Trophoblast cell (in vitro differentiated cells and primary cell): ENCODE results near the gene KLHDC10.

ENCODE experiments used
- DNase-seq, 2 donors: peaks; one replicate each; pipeline ENCODE4 v3.0.0-alpha.2; 2016
- H2AFZ ChIP-seq: 2 replicates; pipeline ENCODE4 v1.6.1; 2013; ENCODE audit warnings: low read length, moderate library complexity, mild to moderate bottlenecking; ENCODE audit not compliant: insufficient read depth, poor library complexity
- H2AK5ac ChIP-seq: 2 replicates; pipeline ENCODE4 v1.6.1; 2013; ENCODE audit warnings: mild to moderate bottlenecking, low read length
- H2BK120ac ChIP-seq: 2 replicates; pipeline ENCODE4 v1.6.1; 2013; ENCODE audit warnings: low read length, mild to moderate bottlenecking, moderate library complexity; ENCODE audit not compliant: insufficient read depth, poor library complexity
- H2BK12ac ChIP-seq: 2 replicates; pipeline ENCODE4 v1.6.1; 2013; ENCODE audit warnings: mild to moderate bottlenecking, low read length, moderate library complexity
- H2BK5ac ChIP-seq: 2 replicates; pipeline ENCODE4 v1.6.1; 2013; ENCODE audit warnings: low read length, low read depth, moderate library complexity, mild to moderate bottlenecking; ENCODE audit not compliant: poor library complexity
- H3K14ac ChIP-seq: 2 replicates; pipeline ENCODE4 v1.6.1; 2013; ENCODE audit warnings: mild to moderate bottlenecking, low read length
- H3K18ac ChIP-seq: 2 replicates; pipeline ENCODE4 v1.6.1; 2013; ENCODE audit warnings: mild to moderate bottlenecking, low read length
- H3K23ac ChIP-seq: 2 replicates; pipeline ENCODE4 v1.6.1; 2013; ENCODE audit warnings: low read length
- H3K27ac ChIP-seq: 2 replicates; pipeline ENCODE4 v1.5.1; 2013; ENCODE audit warnings: low read depth, mild to moderate bottlenecking, inconsistent platforms, low read length, moderate library complexity
- H3K27me3 ChIP-seq: 2 replicates; pipeline ENCODE4 v1.6.1; 2013; ENCODE audit warnings: inconsistent platforms, mild to moderate bottlenecking, low read length, moderate library complexity; ENCODE audit not compliant: insufficient read depth
- H3K36me3 ChIP-seq, 2 experiments: 1 replicate in 1 of 2; 2 replicates in 1 of 2; pipeline ENCODE4 v1.6.1; 2013; ENCODE audit warnings: low read length in 2 of 2, mild to moderate bottlenecking in 2 of 2, moderate library complexity in 1 of 2; ENCODE audit not compliant: insufficient read depth in 2 of 2, control insufficient read depth in 1 of 2
- H3K4ac ChIP-seq: 2 replicates; pipeline ENCODE4 v1.6.1; 2013; ENCODE audit warnings: low read depth, mild to moderate bottlenecking, low read length, moderate library complexity
- H3K4me1 ChIP-seq, 2 experiments: 1 replicate in 1 of 2; 2 replicates in 1 of 2; pipeline ENCODE4 v1.6.1; 2013; ENCODE audit warnings: low read length in 2 of 2, mild to moderate bottlenecking in 2 of 2, moderate library complexity in 1 of 2; ENCODE audit not compliant: insufficient read depth in 2 of 2, control insufficient read depth in 1 of 2
- H3K4me2 ChIP-seq: 2 replicates; pipeline ENCODE4 v1.6.1; 2013; ENCODE audit warnings: inconsistent platforms, mild to moderate bottlenecking, low read length, moderate library complexity
- H3K4me3 ChIP-seq: 2 replicates; pipeline ENCODE4 v1.5.1; 2013; ENCODE audit warnings: mild to moderate bottlenecking, low read depth, low read length, inconsistent platforms
- H3K79me1 ChIP-seq: one replicate; pipeline ENCODE4 v1.6.1; 2013; ENCODE audit warnings: low read length
- H3K79me2 ChIP-seq: 2 replicates; pipeline ENCODE4 v1.6.1; 2013; ENCODE audit warnings: low read length, mild to moderate bottlenecking; ENCODE audit not compliant: control insufficient read depth, insufficient read depth, poor library complexity
- H3K9ac ChIP-seq: 2 replicates; pipeline ENCODE4 v1.6.1; 2013; ENCODE audit warnings: mild to moderate bottlenecking, low read length
- H3K9me3 ChIP-seq: 2 replicates; pipeline ENCODE4 v1.6.1; 2013; ENCODE audit warnings: low read depth, mild to moderate bottlenecking, control low read depth, inconsistent platforms, low read length; ENCODE audit not compliant: insufficient read depth
- H4K12ac ChIP-seq: 2 replicates; pipeline ENCODE4 v1.6.1; 2013; ENCODE audit warnings: low read depth, mild to moderate bottlenecking, low read length, moderate library complexity
- H4K8ac ChIP-seq: 2 replicates; pipeline ENCODE4 v1.6.1; 2013; ENCODE audit warnings: low read depth, mild to moderate bottlenecking, low read length, moderate library complexity
- H4K91ac ChIP-seq: one replicate; pipeline ENCODE4 v1.6.1; 2013; ENCODE audit warnings: low read depth, mild to moderate bottlenecking, low read length, moderate library complexity
- WGBS: extraction: QIAGEN DNeasy Blood & Tissue Kit; methylation state at CpG from one replicate; pipeline ENCODE4 v1.1.7; 2013; ENCODE audit warnings: missing lambda C conversion rate; ENCODE audit not compliant: insufficient read length, insufficient coverage; ENCODE audit errors: extremely low coverage; 5-methylcytosine and 5-hydroxymethylcytosine counted together

Gene KLHDC10

DNA sequence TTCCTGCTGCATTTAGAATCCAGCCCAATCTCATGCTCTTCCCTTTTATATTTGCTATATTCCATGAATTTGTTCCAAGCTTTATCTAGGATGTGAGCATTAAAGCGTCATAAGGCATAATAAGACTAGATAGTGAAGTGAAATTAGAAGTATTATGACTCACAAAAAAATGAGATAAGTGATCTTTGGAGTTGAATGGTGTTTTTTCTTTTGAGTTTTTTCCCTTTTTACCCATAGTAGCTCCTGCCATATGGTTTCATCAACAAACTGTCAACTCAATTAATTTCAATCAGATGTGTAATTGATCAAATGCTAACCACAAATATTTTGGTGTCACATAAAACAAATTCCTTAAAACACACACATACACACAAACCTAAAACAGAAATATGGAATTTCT is 17.0 kb downstream of the KLHDC10 start:
- Histone ChIP-seq H2BK5ac (no peak overlapping the region), H3K9me3 (no peaks in the 10 kb centered on the region), H3K9ac (no peak overlapping the region), H4K8ac (no peak overlapping the region), H3K23ac (no peak overlapping the region), H3K4me2 (no peak overlapping the region), H4K91ac (no peak overlapping the region), H3K4me1 (no peaks in the 10 kb centered on the region), H4K12ac (no peak overlapping the region), H3K4ac (no peak overlapping the region), H2BK120ac (no peak overlapping the region), H2BK12ac (no peak overlapping the region), H3K18ac (no peak overlapping the region), H3K27me3 (no peaks in the 10 kb centered on the region), H2AFZ (no peak overlapping the region), H3K14ac (no peak overlapping the region), H3K27ac (no peak overlapping the region), H3K79me2 (no peaks in the 10 kb centered on the region), H3K79me1 (no peaks in the 10 kb centered on the region), H3K4me3 (no peak overlapping the region), H3K36me3 (peaks cover 0 to 3% of the 10 kb centered on the region in 2 experiments), H2AK5ac (no peak overlapping the region)
- no CpG with 5 or more reads among the region's 1 CpG for WGBS
- DNase-seq = no peak

DNA sequence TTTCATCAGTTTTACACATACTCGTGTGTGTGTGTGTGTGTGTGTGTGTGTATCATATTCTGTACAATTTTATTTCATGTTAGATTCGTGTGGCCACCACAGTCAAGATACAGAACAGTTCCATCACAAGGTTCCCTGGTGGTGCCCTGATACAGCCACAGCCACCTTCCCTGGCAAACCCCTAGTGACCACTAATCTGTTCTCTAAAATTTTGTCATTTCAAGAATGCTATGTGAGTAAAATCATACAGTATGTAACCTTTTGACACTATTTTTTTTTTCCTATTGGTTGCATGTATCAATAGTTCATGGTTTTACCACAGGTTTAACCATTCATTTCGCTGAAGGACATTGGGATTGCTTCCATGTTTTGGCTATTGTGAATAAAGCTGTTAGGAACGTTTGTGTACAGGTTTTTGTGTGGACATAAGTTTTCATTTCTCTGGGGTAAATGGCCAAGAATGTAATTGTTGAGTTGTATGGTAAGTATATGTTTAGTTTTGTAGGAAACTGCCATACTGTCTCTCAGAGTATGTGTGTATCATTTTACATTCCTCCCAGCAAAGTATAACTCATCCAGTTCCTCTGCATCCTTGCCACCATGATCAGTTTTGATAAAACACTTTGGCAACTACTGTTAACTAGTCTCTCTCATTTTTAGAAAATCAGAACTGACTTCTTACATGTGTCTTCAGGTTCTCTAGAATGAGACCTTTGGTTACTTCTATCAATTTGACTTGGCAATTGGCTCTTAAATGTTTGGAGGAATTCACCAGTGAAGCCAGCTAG is 20.6 kb downstream of the KLHDC10 start:
- no peak overlapping the region for H2AFZ ChIP-seq
- H3K4me3 ChIP-seq = no peak overlapping the region
- H3K79me2 ChIP-seq = no peaks in the 10 kb centered on the region
- H4K12ac ChIP-seq = no peak overlapping the region
- no peak overlapping the region for H3K23ac ChIP-seq
- no CpG with 5 or more reads among the region's 4 CpGs for WGBS
- H3K4ac ChIP-seq = no peak overlapping the region
- DNase-seq = peak; percentile 28 to 65
- H3K4me2 ChIP-seq = no peak overlapping the region
- no peak overlapping the region for H3K9ac ChIP-seq
- H4K91ac ChIP-seq = no peak overlapping the region
- no peak overlapping the region for H3K27ac ChIP-seq
- no peak overlapping the region for H2BK12ac ChIP-seq
- H3K18ac ChIP-seq = no peak overlapping the region
- H3K79me1 ChIP-seq = no peaks in the 10 kb centered on the region
- H2BK120ac ChIP-seq = no peak overlapping the region
- no peaks in the 10 kb centered on the region for H3K9me3 ChIP-seq
- H2BK5ac ChIP-seq = no peak overlapping the region
- H3K27me3 ChIP-seq = no peaks in the 10 kb centered on the region
- no peak overlapping the region for H2AK5ac ChIP-seq
- H3K14ac ChIP-seq = no peak overlapping the region
- no peak overlapping the region for H4K8ac ChIP-seq
- no peaks in the 10 kb centered on the region for H3K4me1 ChIP-seq
- peaks cover 0 to 1% of the 10 kb centered on the region in 2 experiments for H3K36me3 ChIP-seq

DNA sequence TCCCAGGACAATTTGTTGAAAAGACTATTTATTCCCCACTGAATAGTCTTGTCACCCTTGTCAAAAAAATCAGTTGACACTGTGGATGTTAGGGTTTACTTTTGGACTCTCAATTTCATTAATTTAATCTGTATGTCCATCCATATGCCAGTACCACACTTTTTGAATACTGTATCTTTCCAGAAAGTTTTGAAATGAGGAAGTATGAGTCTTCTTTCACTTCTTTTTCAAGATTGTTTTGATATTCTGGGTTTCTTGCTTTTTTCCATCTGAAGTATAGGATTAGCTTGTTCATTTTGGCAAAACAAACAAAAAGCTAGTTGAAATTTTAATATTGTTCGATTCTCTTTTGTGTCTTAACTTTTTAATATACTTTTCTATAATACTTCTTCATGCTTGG is 21.7 kb downstream of the KLHDC10 start:
- Histone ChIP-seq H3K9ac (no peak overlapping the region), H4K12ac (no peak overlapping the region), H3K79me1 (no peaks in the 10 kb centered on the region), H3K4me1 (no peaks in the 10 kb centered on the region), H3K4me2 (no peak overlapping the region), H2AK5ac (no peak overlapping the region), H2BK120ac (no peak overlapping the region), H3K27ac (no peak overlapping the region), H2AFZ (no peak overlapping the region), H4K8ac (no peak overlapping the region), H3K9me3 (no peaks in the 10 kb centered on the region), H3K36me3 (peaks cover 0 to 1% of the 10 kb centered on the region in 2 experiments), H3K4me3 (no peak overlapping the region), H3K14ac (no peak overlapping the region), H3K4ac (no peak overlapping the region), H2BK5ac (no peak overlapping the region), H3K23ac (no peak overlapping the region), H4K91ac (no peak overlapping the region), H2BK12ac (no peak overlapping the region), H3K79me2 (no peaks in the 10 kb centered on the region), H3K27me3 (no peaks in the 10 kb centered on the region), H3K18ac (no peak overlapping the region)
- no CpG with 5 or more reads among the region's 1 CpG for WGBS
- DNase-seq = no peak

DNA sequence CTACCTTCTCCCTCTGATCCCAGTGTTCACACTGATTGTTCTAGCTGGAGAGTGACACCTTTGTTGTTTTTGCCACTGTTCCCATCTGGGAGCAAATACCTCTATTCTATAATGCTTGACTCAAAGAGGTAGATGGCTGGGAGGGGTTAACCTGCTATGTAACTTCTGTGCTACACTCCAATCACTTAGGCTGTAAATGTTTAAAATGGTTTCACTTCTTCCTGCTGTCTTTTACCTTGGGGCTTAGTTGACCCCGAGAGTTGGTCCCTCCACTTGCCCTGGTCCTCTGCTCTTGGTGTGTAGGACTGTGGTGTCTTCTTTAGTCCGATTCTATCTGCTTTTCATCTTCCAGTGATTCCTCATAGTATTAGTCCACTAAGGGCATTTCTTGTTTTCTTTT is 22.3 kb downstream of the KLHDC10 start:
- Histone ChIP-seq H3K4me1 (no peaks in the 10 kb centered on the region), H3K4ac (no peak overlapping the region), H2BK12ac (no peak overlapping the region), H3K23ac (no peak overlapping the region), H2BK120ac (no peak overlapping the region), H3K14ac (no peak overlapping the region), H3K27me3 (no peaks in the 10 kb centered on the region), H3K9me3 (no peaks in the 10 kb centered on the region), H3K4me3 (no peak overlapping the region), H2BK5ac (no peak overlapping the region), H3K79me2 (no peaks in the 10 kb centered on the region), H3K36me3 (peaks cover 0 to 1% of the 10 kb centered on the region in 2 experiments), H3K79me1 (no peaks in the 10 kb centered on the region), H2AFZ (no peak overlapping the region), H4K8ac (no peak overlapping the region), H3K18ac (no peak overlapping the region), H3K4me2 (no peak overlapping the region), H4K12ac (no peak overlapping the region), H4K91ac (no peak overlapping the region), H2AK5ac (no peak overlapping the region), H3K27ac (no peak overlapping the region), H3K9ac (no peak overlapping the region)
- WGBS = no CpG with 5 or more reads among the region's 2 CpGs
- no peak for DNase-seq
